HG02970 (cell line): ENCODE measurements around the gene FUT6.
"Not testable (repeated sequence)": the region's sequence is repeated elsewhere in the genome, so short reads cannot be mapped to it uniquely, and the experiment has no call there.

Experiments
- ATAC-seq: cut with Tn5 transposase; IDR thresholded peaks from one replicate; pipeline ENCODE4 v1.9.1; 2021; ENCODE audit warnings: mild to moderate bottlenecking, moderate library complexity, moderate number of reproducible peaks; ENCODE audit not compliant: unreplicated experiment, low FRiP score

Gene FUT6

GRCh38 chr19:5788422-5788821, 51.1 kb downstream of the FUT6 start:
- ATAC-seq: no peak

- no peak for ATAC-seq
Observed at GRCh38 chr19:5787409-5788182, 51.9 kb downstream of the FUT6 start.

- ATAC-seq: no peak
Observed at GRCh38 chr19:5786593-5787408, 52.7 kb downstream of the FUT6 start.

DNA sequence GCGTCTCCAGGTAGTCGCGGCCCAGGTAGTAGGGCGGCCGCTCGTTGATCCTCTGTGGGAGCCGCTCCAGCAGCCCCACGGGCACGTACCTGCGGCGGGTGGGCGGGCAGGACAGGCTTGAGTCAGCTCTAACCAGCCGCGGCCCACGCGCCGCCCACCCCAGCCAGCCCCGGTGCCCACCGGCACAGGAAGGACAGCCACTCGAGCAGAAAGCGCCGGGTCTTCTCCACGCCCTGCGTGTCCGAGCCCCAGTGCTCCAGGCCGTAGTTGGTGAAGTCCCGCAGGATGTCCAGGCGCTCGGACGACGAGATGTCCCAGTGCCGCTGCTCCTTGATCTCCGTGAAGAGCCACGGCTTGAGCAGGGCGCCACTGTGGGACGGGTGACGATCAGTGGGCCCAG, 54.1 kb downstream of the FUT6 start:
- ATAC-seq: no peak

GRCh38 chr19:5784581-5785147, 54.8 kb downstream of the FUT6 start, which contains the start of gene PRR22:
Gene PRR22 (minus strand): TSS chr19:5784746. CDS start chr19:5784660, 86 bp downstream.
- ATAC-seq: no peak

DNA sequence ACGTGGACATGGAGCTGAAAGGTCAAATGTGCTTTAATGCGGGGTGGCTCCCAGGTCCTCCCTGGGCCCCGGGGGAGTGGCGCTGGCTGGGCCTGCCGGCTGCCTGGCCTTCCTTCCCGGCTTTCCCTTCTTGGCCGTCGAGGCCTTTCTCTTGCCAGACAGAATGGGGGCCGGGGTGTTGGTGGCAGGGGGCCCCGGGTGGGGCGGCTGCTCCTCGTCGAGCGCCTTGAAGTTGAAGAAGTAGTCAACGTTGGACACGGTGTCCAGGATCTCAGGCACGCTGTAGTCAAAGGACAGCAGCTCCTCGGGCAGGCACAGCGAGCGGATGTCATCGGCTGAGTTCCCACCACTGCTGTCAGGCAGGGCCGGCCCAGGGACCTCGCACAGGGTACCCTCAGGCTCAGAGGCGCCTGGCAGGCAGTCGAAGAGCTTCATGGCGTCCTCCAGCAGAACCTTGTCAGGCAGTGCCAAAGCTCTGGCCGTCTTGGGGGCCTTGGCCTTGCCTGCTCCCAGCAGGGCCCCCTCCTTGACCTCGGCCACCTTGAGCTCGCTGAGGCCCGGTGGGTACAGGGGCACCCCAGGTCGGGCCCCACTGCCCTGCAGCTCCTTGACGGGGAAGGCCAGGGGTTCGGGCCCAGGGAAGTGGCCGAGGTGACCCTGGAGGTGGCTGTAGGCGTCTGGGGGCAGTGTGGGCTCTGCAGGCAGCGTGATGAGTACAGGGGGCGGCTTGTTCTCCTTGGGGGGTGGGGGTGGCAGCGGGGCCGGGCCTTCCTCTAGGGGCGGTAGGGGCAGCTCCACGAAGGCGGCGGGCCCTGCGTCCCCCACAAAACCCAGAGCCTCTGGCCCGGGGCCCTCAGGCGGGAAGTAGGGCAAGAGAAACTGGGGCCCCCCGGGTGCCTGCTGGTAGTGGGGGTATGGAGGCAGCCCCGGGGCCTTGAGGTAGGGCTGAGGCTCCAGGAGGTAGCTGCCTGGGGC, 56.3 kb downstream of the FUT6 start:
- ATAC-seq: no peak

DNA sequence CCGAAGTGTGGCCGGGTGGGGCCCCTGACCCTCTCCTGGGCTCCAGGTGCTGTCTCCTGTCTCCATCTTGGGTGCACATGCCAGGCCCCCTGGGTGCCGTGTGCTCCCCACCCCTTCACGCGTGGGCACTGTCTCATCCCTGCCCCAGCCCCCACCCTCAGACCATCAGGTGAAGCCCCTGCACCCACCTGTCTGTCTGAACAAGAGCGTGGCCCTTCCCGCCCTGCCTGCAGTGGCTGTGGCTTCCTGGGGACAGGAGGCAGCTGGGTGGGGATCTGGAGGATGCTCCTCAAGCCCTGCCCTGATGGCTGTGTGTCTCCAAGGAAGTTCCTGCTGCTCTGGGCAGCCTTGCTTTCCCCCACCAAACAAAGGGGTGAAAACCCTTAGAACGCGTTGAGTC, 57.2 kb downstream of the FUT6 start:
- ATAC-seq: no peak

DNA sequence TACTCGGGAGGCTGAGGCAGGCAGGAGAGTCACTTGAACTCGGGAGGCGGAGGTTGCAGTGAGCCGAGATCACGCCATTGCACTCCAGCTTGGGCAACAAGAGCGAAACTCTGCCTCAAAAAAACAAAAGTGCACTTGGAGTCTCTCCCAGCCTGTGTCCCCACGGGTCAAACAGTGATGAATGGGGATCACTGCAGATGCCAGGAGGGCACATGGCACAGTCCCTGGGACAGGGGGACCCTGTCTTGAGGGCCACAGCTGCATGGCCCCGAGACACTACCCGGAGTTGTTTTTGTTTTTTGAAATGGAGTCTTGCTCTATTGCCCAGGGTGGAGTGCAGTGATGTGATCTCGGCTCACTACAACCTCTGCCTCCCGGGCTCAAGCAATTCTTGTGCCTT, 58.6 kb downstream of the FUT6 start:
- not testable (repeated sequence) for ATAC-seq
